GM21526 (cell line): ENCODE data around the gene VARS2.
"Not testable (repeated sequence)": the region's sequence is repeated elsewhere in the genome, so short reads cannot be mapped to it uniquely, and the experiment has no call there.

Source experiments
- ATAC-seq: cut with Tn5 transposase; IDR thresholded peaks from one replicate; pipeline ENCODE4 v1.9.1; 2021; ENCODE audit warnings: moderate library complexity; ENCODE audit not compliant: unreplicated experiment, low FRiP score

Gene VARS2

GRCh38 chr6:30954631-30955366 is 40.8 kb downstream of the VARS2 start:
- no peak for ATAC-seq

GRCh38 chr6:30955367-30956042 is 41.5 kb downstream of the VARS2 start:
- peak; percentile 66 for ATAC-seq

GRCh38 chr6:30957716-30958115 is 43.7 kb downstream of the VARS2 start:
- no peak for ATAC-seq

DNA sequence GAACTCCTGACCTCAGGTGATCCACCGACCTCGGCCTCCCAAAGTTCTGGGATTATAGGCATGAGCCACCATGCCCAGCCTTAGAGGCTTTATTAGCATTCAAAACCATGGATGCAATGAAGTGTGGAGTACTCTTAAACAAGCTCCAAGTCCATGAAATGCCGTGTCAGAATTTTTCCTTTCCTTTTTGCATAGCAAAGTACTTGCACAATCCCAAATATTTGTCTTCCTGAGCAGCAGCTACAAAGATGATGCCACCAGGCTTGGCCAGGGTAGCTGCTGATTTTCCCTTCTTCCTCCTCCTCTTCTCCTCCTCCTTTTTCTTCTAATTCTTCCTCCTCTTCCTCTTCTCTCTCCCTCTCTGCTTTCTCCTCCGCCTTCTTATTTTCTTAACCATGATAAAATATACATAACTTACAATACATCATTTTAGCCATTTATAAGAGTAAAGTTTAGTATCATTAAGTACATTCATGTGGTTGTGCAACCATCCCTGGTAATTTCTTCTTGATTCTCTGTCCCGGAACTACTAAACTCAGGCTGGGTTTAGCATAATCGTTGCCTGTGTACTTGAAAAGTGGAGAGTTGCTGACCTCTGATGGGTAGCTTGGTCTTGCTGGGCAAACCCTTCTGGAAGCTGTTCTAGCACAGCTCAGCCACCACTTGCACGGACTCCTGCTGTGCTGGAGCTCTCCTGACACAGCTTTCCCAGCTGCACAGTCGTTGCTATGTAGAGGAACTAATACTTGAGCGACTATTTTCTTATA is 47.1 kb downstream of the VARS2 start:
- no peak for ATAC-seq

- ATAC-seq: no peak
Measured at GRCh38 chr6:30962716-30963115, 48.7 kb downstream of the VARS2 start.

- ATAC-seq: no peak
Measured at GRCh38 chr6:30963641-30964040, 49.6 kb downstream of the VARS2 start.

DNA sequence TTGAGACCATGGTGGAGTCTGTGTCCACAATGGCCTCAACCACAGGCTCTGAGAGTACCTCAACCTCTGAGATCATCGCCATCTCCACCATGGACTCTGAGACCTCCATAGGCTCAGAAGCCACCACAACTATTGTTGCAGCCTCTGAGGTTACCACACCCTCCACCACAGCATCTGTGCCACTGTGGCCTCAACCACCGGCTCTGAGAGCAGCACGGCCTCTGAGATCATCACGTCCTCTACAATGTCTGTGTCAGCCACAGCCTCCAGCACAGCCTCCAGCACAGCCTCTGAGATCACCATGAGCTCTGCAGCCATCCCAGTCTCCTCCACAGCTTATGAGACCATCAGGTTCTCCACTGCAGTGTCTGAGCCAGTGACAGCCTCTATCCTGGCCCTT is 50.0 kb downstream of the VARS2 start:
- no peak for ATAC-seq

DNA sequence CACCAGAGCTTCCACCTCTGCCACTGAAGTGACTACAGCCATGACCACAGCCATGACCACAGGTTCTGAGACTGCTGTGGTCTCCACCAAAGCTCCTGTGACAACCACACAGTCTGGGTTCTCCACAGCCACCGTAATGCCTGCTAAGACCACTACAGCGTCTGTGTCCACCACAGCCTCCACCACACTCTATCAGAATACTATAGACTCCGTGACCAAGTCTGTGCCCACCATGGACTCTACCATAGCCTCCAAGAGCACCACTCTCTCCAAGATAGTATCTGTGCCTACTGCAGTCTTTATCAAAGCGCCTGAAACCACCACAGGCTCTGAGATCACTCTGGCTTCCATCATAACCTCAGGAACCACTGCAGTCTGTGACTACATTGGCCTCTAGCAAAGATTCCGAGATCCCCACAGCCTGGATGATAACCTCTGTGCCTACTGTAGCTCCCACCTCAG is 51.1 kb downstream of the VARS2 start:
- ATAC-seq: no peak

DNA sequence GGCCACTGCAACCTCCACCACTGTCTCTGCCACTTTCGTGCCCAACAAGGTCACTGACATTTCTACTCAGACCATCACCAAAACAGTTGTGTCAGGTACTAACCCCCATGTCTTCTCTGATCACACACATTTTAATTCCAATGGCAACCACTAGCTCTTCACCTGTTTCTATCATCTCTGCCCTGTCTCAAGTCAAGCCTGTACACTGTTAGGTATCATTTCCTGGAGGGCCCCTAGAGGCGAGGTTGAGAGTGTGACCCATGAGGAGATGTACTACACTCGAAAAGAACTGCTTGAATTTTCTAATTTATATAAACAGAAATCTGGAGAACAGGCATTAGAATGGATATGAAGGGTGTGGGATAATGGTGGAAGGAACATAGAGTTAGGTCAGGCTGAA is 52.1 kb downstream of the VARS2 start:
- ATAC-seq: no peak

DNA sequence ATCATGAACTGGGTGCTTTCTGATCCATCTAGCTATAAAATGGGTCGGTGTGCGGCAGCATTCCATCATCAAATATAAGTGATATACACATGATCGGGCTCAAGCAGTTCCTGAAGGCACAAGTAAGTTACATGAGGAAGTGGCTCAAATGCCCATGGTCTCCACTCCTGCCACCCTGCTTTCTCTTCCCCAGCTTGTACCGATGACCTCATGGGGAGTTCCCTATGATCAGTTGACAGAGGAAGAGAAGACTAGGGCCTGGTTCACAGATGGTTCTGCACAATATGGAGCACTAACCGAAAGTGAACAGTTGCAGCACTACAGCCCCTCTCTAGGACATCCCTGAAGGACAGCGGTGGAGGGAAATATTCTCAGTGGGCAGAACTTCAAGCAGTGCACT is 55.1 kb downstream of the VARS2 start:
- ATAC-seq: not testable (repeated sequence)

DNA sequence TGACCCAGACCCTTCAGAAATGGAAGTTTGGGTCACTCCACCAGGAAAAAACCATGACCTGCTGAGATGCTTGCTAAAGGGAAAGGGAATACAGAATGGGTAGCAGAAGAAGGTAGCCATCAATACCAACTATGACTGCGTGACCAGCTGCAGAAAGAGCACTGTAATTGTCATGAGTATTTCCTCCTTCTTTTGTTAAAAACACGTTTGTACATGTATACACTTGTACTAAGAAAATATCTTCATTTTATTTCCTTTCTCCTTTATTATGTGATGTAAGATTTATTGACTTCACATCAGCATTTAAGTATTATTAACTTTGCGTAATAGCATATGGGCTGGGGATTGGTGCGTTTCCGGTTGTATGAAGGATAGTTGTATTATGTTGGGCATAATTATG is 56.9 kb downstream of the VARS2 start:
- ATAC-seq: no peak

DNA sequence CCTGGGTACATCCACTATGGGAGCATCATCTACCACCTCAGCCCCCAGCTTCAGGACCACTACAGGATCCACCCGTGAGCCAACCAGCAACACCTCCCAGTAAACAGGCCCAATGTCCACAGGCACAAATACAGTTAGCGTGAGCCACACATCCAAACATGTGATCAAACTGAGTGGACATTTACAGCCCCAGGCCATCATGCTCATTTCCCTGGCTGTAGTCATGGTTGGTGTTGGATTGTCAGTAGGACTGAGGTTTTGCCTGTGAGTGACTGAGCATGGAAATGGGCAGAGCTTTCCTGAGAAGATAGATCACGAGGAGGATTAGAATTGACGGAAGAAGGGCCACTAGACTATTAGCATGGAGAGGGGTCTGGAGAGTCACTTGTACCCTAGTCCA is 58.8 kb downstream of the VARS2 start:
- no peak for ATAC-seq

- ATAC-seq: no peak
Measured at GRCh38 chr6:30974490-30975252, 60.6 kb downstream of the VARS2 start.
